ENCODE measurements around the gene RHOBTB3.
"Not testable (repeated sequence)": the region's sequence is repeated elsewhere in the genome, so short reads cannot be mapped to it uniquely, and the experiment has no call there.

RHOBTB3 gene

DNA sequence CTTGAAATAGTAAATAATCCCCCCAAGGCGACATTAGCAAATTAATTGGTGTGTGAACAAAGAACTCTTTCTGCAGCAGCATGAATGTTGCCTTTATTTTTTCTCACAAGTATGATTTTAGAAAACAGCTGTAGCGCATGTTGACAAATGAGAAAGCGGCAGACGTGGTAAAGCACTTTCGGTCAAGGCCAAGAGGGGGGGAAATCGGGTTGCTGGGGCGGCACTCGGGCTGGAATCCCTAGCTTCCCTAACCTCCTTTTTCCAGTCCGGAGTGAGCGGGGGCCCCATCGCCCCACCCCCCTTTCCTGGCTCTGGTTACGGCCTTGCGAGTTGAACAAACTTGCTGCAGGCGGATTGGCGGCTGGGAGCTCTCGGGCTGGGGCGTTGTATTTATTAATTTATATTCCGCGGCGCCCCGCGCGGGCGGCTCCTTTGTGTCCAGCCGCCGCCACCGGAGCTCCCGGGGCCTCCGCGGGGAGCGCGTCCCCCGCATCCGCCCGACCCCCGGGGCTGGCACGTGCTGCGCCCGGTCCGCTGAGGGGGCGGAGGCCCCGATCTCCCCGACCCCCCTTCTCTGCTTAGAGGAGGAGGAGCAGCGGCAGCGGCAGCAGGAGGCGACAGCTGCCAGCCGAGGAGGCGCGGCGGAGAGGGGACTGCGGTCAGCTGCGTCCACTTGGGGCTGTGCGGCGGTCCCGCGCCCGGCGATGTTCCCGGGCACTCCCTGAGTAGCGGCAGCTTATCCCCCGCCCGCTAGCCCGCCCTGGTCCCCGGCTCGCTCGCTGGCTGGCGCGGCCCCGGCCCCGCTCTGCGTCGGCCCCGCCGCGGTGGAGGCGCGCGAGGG lies at the start of gene RHOBTB3:
Gene RHOBTB3 (plus strand): TSS at position 607 of the 841 bp plus-strand sequence. CDS start 347 bp downstream, outside the sequence.
- DNase-seq = peak; percentile 13

DNA sequence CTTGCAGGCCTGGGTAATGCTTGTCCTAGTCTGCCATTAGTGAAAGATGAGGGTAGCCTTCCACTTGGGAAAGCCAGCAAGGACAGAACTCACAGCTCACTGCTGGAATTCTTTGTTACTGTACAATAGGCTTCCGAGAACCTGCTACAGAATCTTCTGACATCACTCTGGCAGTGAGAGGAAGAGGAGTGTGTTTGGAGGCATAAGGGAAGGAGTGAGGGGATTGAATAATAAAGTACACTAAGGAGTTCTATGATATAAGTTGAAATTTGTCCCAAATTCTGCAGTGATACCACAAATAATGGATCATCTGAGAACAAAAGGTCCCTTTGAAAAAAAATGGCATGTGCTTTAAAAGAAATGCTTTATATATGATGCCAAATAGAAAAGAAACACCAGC lies 48.2 kb upstream of the RHOBTB3 start, which contains the start of gene SPATA9:
Gene SPATA9 (minus strand): TSS at position 101 of the 400 bp plus-strand sequence. CDS start 137 bp downstream, outside the sequence.
- DNase-seq = no peak

GRCh38 chr5:95684361-95684760 lies 46.8 kb upstream of the RHOBTB3 start:
- no peak for DNase-seq

GRCh38 chr5:95686651-95687050 lies 44.5 kb upstream of the RHOBTB3 start:
- no peak for DNase-seq

GRCh38 chr5:95689680-95690079 lies 41.5 kb upstream of the RHOBTB3 start:
- DNase-seq = no peak

- DNase-seq = no peak
These were observed 40.8 kb upstream of the RHOBTB3 start for GRCh38 chr5:95690333-95690732.

GRCh38 chr5:95697781-95698681 lies 33.1 kb upstream of the RHOBTB3 start:
- no peak for DNase-seq

- no peak for DNase-seq
These were observed 31.8 kb upstream of the RHOBTB3 start for GRCh38 chr5:95699337-95699736.

- no peak for DNase-seq
These were observed 30.1 kb upstream of the RHOBTB3 start for GRCh38 chr5:95701074-95701473.

GRCh38 chr5:95704150-95704549 lies 27.0 kb upstream of the RHOBTB3 start:
- no peak for DNase-seq

DNA sequence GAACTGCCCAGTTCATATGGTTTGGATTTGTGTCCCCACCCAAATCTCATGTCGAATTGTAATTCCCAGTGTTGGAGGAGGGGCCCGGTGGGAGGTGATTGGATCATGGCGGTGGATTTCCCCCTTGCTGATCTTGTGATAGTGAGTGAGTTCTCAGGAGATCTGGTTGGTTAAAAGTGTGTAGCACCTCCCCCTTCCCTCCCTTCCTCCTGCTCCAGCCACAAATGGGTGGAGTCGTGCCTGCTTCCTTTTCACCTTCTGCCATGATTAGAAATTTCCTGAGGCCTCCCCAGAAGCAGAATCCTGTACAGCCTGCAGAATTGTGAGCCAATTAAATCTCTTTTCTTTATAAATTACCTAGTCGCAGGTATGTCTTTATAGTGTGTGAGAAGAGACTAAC lies 24.9 kb upstream of the RHOBTB3 start:
- DNase-seq = not testable (repeated sequence)

GRCh38 chr5:95707055-95707454 lies 24.1 kb upstream of the RHOBTB3 start:
- DNase-seq = no peak

DNA sequence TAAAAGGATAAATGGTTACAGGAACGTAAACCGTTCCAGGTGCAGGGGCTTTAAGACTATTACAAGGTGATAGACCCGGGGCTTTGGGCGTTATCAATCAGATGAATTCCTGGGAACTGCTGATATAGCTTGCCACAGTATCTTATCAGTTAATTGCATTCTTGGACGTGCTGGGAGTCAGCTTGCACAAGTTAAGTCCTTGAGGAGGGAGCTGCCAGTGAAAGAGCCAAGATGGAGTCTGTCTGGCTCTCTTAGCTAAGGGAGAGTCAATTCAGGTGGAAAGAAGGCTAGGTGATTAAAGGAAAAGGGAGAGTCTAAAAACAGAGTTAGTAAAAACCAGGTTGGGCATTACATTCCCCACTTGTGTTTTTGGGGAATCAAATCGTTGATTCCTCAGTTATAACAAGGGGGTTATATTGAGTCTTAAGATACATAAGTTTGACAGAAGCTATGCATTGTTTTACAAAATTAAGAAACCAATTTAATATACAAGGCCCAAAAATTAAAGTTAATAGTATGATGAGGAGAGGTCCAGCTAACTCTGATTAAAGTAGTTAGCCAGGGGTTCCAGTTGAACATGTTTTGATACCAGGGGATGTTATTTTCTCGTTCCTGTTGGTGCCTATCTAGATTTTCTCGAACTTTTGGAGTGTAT lies 23.5 kb upstream of the RHOBTB3 start:
- DNase-seq = not testable (repeated sequence)

- no peak for DNase-seq
These were observed 22.3 kb upstream of the RHOBTB3 start for GRCh38 chr5:95708876-95709275.

DNA sequence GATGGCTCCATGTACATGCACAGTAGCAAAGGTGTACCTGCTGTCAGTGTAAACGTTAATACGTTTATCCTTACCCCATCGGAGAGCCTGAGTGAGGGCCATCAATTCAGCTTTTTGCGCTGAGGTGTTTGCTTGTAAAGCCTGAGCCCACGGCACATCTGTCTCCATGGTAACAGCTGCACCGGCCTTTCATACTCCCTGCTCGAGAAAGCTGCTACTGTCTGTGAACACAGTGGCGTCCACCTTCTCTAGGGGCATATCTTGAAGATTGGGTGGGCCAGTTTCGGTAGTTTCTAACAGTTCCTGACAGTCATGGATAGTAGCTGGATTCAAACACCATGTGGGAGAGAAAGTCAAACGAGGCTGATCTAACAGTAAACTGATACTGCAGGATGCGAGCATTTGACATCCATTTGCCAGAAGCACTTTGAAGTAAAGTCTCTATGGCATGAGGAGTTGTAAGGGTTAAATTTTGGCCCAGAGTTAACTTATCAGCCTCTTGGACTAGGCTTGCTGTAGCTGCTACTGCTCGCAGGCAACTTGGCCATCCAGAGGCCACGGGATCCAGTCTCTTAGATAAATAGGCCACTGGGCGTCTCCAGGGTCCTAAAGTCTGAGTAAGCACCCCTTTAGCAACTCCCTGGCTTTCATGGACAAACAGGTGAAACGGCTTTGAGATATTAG lies 21.0 kb upstream of the RHOBTB3 start:
- DNase-seq = no peak

- DNase-seq = not testable (repeated sequence)
These were observed 20.3 kb upstream of the RHOBTB3 start for GRCh38 chr5:95710651-95711500.

DNA sequence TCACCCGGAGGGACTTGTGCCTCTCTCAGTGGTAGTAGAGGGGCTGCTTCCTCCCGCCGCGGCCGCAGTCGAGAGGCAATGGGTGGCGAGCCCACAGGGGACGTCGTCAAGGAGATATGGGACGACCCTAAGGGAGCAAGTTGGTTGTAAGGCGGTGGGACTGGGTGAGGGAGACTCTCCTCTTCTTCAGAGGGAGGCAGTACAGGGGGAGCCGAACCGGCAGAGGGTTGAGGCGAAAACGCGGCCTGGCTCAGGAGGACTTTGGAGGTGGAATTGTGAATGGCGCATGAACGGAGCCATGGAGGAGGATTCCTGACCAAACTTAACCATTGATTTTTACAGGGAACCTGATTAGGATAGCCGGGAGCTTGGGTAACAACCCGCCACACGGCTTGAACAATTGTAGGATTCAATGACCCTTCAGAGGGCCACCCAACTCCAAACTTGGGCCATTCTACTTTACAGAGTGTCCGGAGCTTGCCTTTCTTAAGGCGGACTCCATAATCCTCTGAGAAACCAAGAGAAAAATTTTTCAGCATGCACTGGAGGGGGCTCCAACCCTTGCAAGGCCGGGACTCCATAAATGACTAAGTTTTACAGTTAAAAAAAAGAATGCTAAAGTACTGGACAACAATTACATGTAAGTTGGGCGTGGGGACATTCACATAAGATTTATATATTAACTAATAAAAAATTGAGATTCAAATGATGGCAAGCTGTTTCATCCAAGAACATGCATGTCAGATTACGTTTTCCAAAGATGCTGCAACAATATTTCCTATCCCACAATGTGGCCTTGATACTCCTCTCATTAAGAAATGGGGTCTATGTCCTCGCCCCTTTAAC lies 19.4 kb upstream of the RHOBTB3 start:
- DNase-seq = no peak

- peak; percentile 34 for DNase-seq
These were observed 18.7 kb upstream of the RHOBTB3 start for GRCh38 chr5:95712347-95712958.

DNA sequence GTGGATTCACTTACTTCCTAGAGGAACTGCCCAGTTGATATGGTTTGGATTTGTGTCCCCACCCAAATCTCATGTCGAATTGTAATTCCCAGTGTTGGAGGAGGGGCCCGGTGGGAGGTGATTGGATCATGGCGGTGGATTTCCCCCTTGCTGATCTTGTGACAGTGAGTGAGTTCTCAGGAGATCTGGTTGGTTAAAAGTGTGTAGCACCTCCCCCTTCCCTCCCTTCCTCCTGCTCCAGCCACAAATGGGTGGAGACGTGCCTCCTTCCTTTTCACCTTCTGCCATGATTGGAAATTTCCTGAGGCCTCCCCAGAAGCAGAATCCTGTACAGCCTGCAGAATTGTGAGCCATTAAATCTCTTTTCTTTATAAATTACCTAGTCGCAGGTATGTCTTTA lies 17.9 kb upstream of the RHOBTB3 start:
- DNase-seq = not testable (repeated sequence)

Data from stimulated activated naive CD4-positive, alpha-beta T cell treated with Interleukin-2 at 50 U/mL for 16 hours (primary cell).